H7 (cell line): ENCODE measurements around the gene PRDM2. TPM values are rescaled to one million over a fixed set of nuclear protein-coding genes. Genes with fewer than 3 reads are reported as not detected.
A peak's percentile ranks its signal among the peaks of the same experiment; 100 is the strongest.

ENCODE experiments used
- DNase-seq: peaks from one replicate; pipeline ENCODE4 v3.0.0; 2012
- H3K27me3 ChIP-seq: 2 replicates; pipeline ENCODE4 v1.6.0; 2011; ENCODE audit warnings: mild to moderate bottlenecking, low read length; ENCODE audit not compliant: control insufficient read depth, insufficient read depth
- H3K36me3 ChIP-seq: replicated peaks from 2 replicates; pipeline ENCODE4 v1.5.1; 2011; ENCODE audit warnings: low read length; ENCODE audit not compliant: control insufficient read depth, insufficient read depth
- H3K4me3 ChIP-seq: 2 replicates; pipeline ENCODE4 v1.5.1; 2011; ENCODE audit warnings: low read depth, mild to moderate bottlenecking, control low read depth, low read length, moderate library complexity; ENCODE audit not compliant: insufficient read depth
- total RNA-seq: library from RNA; depleted of rRNA; stranded (reverse); fragments of >200 nt; shearing (Covaris generic); gene quantifications from 2 replicates; pipeline ENCODE4 v1.2.3, GENCODE V29; 2014

Gene PRDM2
- total RNA-seq, 1 experiment from 2014 or later: 8.6 TPM

DNA sequence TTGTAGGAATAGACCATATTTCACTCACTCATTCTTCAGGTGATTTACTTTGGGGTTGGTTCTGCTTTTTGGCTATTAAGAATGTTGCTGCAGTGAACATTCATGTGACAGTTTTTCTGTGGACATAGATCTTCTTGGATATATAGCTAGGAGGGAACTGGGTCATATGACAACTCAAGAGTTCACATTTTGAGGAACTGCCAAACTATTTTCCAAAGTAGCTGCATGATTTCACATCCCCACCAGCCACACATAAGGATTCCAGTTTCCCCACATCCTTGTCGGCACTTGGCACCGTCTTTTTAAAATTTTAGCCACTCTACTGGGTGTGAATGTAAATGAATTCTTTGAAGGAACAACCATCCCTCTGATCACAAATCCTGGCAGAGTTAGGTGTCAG lies 126.0 kb downstream of the PRDM2 start:
- no peak for DNase-seq
- Histone ChIP-seq H3K4me3 (no peak overlapping the region), H3K36me3 (no peaks in the 10 kb centered on the region), H3K27me3 (peaks cover 4% of the 10 kb centered on the region)

DNA sequence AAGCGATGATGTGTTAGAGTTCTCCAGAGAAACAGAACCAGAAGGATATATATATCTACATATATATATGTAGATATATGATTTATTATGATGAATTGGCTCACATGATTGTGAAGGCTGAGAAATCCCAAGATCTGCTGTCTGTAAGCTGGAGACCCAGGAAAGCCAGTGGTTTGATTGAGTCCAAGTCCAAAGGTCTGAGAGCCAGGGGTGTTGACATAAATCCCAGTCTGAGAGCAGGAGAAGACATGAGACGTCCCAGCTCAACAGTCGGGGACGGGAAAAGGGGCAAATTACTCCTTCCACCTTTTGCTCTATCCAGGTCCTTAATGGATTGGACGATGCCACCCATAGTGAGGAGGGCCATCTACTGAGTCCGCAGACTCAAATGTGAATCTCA lies 126.6 kb downstream of the PRDM2 start:
- DNase-seq: no peak
- Histone ChIP-seq H3K27me3 (peaks cover 4% of the 10 kb centered on the region), H3K4me3 (no peak overlapping the region), H3K36me3 (no peaks in the 10 kb centered on the region)

DNA sequence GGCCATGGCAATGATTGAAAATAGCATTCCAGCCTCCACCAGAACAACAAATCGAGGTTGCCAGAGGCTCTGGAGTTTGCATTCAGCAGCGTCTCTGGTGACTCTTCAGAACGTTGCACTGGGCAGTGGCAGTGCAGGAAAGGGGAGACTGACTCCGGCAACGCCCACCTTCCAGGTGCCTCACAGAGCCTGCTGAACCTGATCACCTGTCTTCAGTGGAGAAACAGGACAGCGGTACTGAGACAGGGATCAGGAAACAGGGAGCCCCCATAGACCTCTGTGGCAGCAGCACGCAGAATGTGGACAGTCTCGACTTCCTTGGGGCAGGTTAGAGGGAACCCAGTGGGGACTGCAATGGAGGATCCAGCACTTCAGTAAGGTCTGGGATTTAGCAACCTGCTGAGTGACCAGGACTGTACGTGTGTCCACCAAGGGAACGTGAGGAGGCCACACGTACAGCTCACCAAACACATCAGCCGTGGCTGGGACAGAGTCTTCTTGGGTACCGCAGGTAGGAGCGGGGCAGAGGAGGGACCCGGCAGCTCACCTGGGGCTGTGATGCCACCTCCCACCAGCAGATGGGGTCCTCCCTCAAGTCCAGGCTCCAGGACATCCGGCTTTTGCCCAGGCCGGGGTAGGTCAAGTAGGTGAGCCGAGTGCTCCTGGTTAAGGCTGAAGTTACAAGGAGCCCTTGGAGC lies 128.6 kb downstream of the PRDM2 start:
- DNase-seq: peak; percentile 91
- H3K27me3 ChIP-seq: peaks cover 4% of the 10 kb centered on the region
- H3K36me3 ChIP-seq: no peaks in the 10 kb centered on the region
- H3K4me3 ChIP-seq: no peak overlapping the region

DNA sequence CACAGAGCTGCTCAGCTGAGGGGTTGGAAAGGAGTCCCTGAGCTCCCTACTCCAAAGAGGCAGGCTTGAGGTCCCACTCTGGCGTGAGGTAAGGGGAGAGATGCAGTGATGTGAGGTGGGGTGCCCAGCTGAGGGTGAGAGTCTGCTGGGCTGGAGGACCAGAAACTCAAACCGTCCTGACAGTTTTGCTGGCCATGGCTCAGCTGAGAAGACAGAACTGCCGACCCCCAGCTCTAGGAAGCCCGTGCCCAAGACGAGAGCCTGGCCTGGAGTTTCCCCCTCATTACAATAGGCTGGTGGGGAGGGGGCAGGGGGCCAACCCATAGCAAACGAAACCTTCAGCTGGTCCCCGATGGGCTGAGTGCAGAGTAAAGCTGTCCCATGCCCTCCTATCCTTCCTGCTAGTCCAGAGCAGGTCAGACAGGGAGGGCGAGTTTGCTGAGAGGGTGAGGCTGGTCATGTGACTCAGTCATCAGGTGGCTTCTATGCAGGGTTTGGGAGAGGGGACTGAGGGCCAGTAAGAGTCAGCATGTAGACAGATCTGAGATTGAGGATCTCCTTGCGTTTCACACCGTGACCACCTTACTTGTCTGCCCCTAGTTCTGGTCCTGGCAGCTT lies 129.3 kb downstream of the PRDM2 start:
- no peak overlapping the region for H3K4me3 ChIP-seq
- H3K36me3 ChIP-seq: no peaks in the 10 kb centered on the region
- H3K27me3 ChIP-seq: peaks cover 4% of the 10 kb centered on the region
- DNase-seq: no peak

DNA sequence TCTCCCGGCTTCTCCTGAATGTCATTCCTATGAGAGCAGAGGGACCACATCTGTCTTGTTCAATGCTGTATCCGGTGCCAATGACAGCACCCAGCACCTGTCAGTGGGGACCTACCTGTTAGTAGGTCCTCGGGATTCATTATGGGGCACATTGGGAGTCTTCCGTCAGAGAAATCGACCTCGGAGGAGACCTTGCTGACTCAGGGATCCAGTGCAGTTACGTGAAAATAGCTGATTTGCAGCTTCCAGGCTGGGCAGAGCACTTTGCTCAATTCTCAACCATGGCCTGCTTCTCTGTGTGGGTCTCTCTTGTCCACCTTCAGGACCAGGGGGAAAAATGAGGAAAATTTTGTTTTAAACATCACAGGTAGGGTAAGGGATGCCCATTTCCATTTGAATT lies 130.2 kb downstream of the PRDM2 start:
- Histone ChIP-seq H3K4me3 (no peak overlapping the region), H3K36me3 (no peaks in the 10 kb centered on the region), H3K27me3 (peaks cover 6% of the 10 kb centered on the region)
- DNase-seq: no peak

DNA sequence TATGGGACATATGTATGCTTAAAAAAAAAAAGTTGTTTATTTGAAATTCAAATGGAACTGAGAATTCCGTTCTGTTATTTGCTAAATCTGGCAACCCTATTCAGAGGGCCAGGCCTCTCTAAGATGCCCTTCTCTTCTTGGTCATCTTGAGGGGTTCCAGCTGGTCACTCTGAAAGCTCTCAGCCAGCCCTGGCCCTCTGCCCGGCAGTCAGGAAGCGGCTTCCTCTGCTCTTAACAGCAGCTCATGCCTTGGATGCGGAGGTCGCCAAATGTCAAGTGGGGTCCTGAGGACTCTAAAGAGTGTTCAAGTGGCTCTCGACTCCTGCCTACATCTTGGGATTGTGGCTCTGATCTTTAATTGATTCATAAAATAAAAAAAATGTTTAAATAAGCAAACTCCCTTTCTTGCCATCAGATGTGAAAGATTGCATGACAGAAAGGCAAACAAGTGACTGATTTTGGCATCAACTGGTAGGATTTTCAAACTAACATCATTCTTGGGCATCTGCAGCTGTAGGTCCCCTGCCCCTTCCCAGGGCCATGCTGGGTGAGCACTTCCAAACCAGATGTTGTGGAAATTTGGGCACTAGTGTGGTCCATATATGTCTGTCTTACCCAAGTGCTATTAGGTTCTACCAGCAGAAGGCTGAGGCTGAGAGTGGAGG lies 130.8 kb downstream of the PRDM2 start:
- Histone ChIP-seq H3K27me3 (peaks cover 8% of the 10 kb centered on the region), H3K4me3 (no peak overlapping the region), H3K36me3 (no peaks in the 10 kb centered on the region)
- no peak for DNase-seq

DNA sequence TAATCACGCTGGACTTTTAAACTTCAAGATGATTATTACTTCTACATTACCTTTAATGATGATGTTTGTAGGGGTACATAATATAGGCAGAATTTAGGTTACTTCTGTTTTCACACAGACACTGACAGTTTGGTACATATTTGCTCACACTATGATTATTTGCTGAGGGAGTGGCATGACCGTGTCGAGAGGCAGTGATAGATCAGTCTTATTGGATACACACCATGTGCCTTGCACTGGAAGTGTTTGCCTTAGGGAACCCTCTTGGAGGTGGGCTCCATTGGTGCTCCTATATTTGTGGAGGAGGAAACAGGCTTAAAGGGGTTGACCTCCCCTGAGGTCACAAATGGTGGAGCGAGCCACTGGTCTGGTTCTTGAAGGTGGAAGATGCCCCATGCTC lies 132.1 kb downstream of the PRDM2 start:
- peaks cover 8% of the 10 kb centered on the region for H3K27me3 ChIP-seq
- no peak for DNase-seq
- no peak overlapping the region for H3K4me3 ChIP-seq
- no peaks in the 10 kb centered on the region for H3K36me3 ChIP-seq

DNA sequence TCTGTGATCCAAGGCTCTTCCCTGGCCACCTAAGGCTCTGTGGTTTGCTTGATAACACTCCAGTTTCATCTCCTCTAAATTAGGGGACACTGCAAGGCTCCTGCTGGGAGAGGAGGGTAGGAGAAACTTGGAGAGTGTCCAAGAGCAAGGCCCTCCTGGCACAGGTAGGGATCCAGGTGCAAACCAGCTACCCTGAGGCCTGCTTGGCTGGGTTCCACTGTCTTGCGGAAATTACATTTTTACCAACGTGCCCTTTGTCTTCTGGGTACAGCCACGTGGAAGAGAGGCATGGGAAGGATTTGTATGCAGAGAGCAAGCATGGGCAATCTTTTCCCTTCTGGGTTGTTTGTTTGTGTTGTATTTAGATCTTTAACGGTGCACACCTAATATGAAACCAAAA lies 132.5 kb downstream of the PRDM2 start:
- no peak for DNase-seq
- H3K4me3 ChIP-seq: no peak overlapping the region
- H3K27me3 ChIP-seq: peaks cover 8% of the 10 kb centered on the region
- no peaks in the 10 kb centered on the region for H3K36me3 ChIP-seq

DNA sequence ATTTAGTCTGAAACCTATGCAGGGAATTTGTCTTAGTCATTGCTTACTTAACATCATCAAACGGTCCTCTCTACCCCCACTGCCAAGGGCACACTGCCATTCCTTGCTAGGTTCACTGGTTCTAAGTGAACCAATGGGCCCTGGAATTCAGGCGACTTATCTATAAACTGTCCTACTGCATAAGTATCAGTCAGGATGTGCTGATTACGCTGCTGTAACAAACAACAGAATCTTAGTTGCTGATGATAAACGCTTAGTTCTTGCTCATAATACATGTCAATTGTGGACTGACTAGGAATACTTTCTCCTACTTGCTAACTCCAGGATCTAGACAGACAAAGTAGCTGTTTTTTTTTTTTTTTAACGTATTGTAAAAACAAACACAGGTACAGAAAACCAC lies 136.1 kb downstream of the PRDM2 start:
- no peak overlapping the region for H3K4me3 ChIP-seq
- DNase-seq: no peak
- H3K36me3 ChIP-seq: no peaks in the 10 kb centered on the region
- peaks cover 3% of the 10 kb centered on the region; the same call in 1 of the 2 replicates for H3K27me3 ChIP-seq

DNA sequence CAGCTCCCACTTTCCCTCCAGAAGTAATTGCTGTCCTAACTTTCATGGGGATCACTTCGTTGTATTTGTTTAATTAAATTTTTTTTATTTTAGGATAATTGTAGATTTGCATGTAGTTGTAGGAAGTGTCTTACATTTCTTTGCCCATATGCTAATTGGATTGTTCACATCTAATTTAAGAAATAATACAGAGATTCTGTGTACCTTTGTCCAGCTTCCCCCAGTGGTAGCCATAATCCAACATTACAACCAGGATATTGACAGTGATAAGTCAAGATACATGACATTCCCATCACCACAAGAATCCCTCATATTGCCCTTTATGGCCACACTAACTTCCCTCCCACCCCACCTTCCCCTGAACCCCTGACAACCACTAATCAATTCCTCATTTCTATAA lies 136.6 kb downstream of the PRDM2 start:
- H3K27me3 ChIP-seq: peaks cover 3% of the 10 kb centered on the region; the same call in 1 of the 2 replicates
- no peaks in the 10 kb centered on the region for H3K36me3 ChIP-seq
- no peak for DNase-seq
- H3K4me3 ChIP-seq: no peak overlapping the region

DNA sequence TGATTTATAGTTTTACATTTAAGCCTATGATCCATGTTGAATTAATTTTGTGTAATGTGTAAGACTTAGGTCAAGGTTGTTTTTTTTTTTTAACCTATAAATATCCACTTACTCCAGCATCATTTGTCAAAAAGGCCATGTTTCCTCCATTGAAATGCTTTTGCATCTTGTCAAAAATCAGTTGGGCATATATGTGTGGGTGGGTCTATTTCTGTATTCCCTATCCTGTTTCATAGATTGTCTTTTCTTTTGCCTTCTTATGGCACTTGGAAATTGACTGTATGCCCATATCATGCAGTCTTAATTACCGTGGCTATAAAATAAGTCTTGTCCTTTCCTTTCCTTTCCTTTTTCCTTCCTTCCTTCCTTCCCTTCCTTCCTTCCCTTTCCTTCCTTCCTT lies 138.2 kb downstream of the PRDM2 start:
- Histone ChIP-seq H3K36me3 (no peaks in the 10 kb centered on the region), H3K4me3 (no peak overlapping the region), H3K27me3 (peaks cover 9% of the 10 kb centered on the region)
- DNase-seq: no peak

DNA sequence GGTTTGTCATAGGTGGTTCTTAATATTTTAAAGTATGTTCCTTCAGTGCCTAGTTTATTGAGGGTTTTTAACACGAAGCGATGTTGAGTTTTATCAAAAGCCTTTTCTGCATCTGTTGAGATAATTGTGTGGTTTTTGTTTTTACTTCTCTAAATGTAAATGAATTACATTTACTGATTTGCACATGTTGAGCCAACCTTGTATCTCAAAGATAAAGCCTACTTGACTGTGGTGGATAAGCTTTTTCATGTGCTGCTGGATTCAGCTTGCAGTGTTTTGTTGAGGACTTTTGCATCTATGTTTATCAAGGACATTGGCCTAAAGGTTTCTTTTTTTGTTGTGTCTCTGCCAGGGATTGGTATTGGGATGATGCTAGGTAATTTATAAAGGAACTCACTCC lies 142.5 kb downstream of the PRDM2 start:
- H3K4me3 ChIP-seq: no peak overlapping the region
- peaks cover 11% of the 10 kb centered on the region for H3K27me3 ChIP-seq

DNA sequence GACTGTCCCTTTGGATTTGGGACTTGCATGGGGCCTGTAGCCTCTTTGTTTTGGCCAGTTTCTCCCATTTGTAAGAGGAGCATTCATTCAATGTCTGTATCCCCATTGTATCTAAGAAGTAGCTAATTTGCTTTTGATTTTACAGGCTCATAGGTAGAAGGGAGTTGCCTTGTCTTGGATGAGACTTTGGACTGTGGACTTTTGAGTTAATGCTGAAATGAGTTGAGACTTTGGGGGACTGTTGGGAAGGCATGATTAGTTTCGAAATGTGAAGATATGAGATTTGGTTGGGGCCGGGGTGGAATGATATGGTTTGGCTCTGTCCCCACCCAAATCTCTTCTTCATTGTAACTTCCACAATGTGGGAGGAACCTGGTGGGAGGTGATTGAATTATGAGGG lies 151.7 kb downstream of the PRDM2 start:
- H3K36me3 ChIP-seq: no peaks in the 10 kb centered on the region
- H3K27me3 ChIP-seq: no peaks in the 10 kb centered on the region
- H3K4me3 ChIP-seq: no peak overlapping the region
- DNase-seq: no peak

More for the DNA sequence above, 142.5 kb downstream of the PRDM2 start:
- no peaks in the 10 kb centered on the region for H3K36me3 ChIP-seq
- DNase-seq: no peak

DNA sequence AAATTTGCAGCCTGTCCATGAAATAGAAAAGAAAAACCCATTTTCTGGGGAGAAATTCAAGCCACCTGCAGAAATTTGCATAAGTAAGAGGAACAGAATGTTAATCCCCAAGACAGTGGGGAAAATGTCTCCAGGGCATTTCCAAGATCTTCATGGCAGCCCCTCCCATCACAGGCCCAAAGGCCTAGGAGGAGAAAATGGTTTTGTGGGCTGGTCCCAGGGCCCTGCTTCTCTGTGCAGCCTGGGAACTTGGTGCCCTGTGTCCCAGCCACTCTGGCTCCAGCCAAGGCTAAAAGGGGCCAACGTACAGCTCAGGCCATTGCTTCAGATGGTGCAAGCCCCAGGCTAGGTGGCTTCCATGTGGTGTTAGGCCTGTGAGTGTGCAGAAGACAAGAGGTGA lies 155.6 kb downstream of the PRDM2 start:
- H3K36me3 ChIP-seq: no peaks in the 10 kb centered on the region
- no peaks in the 10 kb centered on the region for H3K27me3 ChIP-seq
- no peak for DNase-seq
- no peak overlapping the region for H3K4me3 ChIP-seq

DNA sequence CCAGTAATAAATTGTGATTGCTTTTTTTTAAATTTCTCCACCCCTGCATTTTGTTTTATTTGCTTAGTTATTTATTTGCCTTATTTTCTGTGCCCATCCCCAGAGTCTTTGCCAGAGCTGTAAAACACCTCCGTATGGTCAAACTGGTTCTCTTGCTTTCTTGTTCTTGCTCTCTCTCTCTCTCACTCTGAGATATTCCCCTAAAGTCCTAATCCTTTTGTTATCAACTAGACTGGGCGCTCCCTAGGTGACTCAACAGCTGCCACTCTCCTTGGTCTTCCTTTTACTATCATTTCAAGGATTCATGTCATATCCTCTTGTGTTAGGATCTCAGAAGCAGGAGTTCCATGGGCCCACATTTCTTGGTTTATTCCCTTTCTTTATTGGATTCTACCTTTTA lies 160.0 kb downstream of the PRDM2 start:
- no peaks in the 10 kb centered on the region for H3K36me3 ChIP-seq
- peaks cover 1% of the 10 kb centered on the region; the same call in 1 of the 2 replicates for H3K27me3 ChIP-seq
- no peak for DNase-seq
- H3K4me3 ChIP-seq: no peak overlapping the region
